ENCODE data around the gene GABBR2. TPM values are rescaled to one million over a fixed set of nuclear protein-coding genes. Genes with fewer than 3 reads are reported as not detected.
A peak's percentile ranks its signal among the peaks of the same experiment; 100 is the strongest.

Gene GABBR2
- total RNA-seq, 1 experiment from 2014 or later = 0.33 TPM

DNA sequence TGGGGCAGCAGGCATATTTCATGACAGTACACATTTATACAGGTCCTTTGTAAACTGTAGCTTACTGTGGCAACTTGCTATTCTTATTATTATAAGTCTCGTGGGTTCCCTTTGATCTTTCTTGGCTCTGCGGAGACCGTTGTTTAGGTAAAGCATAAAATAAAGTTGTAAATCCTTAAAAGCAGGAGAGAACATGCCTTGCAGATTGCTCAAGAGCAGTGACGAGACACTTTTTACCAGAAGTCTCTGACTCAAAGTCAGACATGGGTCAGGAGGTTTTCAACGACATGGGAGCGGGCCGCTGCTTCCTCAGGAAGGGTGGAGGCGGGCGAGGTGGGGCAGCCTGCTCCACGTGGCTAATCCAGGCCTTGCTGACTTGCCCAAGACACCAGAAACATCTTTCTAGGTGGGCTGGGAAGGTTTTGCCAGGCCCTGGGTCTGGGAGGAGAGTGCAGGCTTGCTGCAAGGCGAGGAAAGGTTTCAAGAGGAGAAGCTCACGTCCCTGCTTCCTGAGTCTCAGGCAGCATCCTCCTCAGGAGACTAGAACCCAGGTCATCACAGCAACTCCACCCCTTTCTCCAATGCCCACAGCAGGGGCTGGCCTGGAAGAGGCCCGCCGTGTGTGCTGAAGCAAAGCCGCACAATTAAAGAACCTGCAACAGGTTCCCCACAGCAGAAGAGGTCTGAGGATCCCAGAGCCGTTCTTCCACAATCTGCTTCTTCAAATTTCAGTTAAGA is 459.8 kb downstream of the GABBR2 start:
- DNase-seq = peak; percentile 21
- CTCF ChIA-PET = no interaction called here
- Mint-ChIP-seq H3K27me3 (ENCODE audit: unreplicated experiment) (no peaks in the 10 kb centered on the region), H3K9me3 (ENCODE audit: low read depth, unreplicated experiment) (no peaks in the 10 kb centered on the region), H3K27ac (ENCODE audit: unreplicated experiment) (no peak overlapping the region), H3K36me3 (ENCODE audit: insufficient read depth, unreplicated experiment) (peaks cover 7% of the 10 kb centered on the region), H3K4me1 (ENCODE audit: low read depth, unreplicated experiment) (peaks cover 51% of the 10 kb centered on the region), H3K4me3 (ENCODE audit: low read depth, unreplicated experiment) (no peak overlapping the region)
- no peak for TF ChIP-seq CTCF (IDR thresholded peaks at IDR 0.05; ENCODE audit: unreplicated experiment)
- intact Hi-C loops (cut with micrococcal nuclease; ENCODE audit: unreplicated experiment) = no loop called here
- no TSS peak for BruUV-seq (replicated peaks)

DNA sequence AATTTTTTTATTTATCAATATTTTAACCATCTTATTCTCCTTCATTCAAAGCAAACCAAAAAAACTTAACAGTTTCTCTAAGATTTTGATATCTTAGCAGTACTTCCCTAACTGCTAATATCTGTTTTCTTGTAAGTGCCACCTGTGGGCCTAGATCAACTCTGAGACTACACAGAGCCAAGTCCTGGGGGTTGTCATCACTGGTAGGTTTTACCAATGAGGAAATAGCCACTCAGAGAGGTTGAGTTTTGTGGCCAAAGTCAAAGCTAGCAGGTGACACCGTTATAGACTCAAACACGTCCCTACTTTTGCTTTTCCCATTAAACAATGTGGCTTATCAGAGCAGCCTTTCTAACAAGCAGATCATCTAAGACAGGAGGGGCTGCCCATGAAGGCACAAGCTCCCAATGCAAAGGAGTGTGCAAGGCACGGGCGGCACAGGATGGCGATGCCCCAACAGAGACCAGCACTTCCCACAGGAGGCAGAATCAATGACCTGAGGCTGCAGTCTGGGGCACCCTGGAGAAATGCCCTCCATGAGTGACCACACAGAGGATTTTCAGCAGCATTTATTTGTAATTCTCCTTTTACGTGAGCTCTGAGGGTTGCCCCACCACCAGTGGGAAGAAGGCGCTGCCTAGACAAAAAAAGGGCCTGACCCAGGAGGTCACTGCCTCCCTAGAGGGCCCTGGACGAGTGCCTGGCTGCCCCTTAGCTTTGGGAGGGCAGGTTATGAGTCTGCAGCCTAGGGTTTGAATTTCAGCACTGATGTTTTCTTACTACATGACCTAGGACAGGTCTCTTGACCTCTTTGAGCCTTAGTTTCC is 460.7 kb downstream of the GABBR2 start:
- CTCF ChIA-PET = no interaction called here
- H3K27me3 Mint-ChIP-seq (ENCODE audit: unreplicated experiment) = no peaks in the 10 kb centered on the region
- peaks cover 42% of the 10 kb centered on the region for H3K4me1 Mint-ChIP-seq (ENCODE audit: low read depth, unreplicated experiment)
- no peak overlapping the region for H3K27ac Mint-ChIP-seq (ENCODE audit: unreplicated experiment)
- no peak overlapping the region for H3K4me3 Mint-ChIP-seq (ENCODE audit: low read depth, unreplicated experiment)
- BruUV-seq (replicated peaks) = no TSS peak
- no peak for DNase-seq
- H3K36me3 Mint-ChIP-seq (ENCODE audit: insufficient read depth, unreplicated experiment) = peaks cover 7% of the 10 kb centered on the region
- intact Hi-C loops (cut with micrococcal nuclease; ENCODE audit: unreplicated experiment) = no loop called here
- TF ChIP-seq CTCF (IDR thresholded peaks at IDR 0.05; ENCODE audit: unreplicated experiment) = no peak
- no peaks in the 10 kb centered on the region for H3K9me3 Mint-ChIP-seq (ENCODE audit: low read depth, unreplicated experiment)

DNA sequence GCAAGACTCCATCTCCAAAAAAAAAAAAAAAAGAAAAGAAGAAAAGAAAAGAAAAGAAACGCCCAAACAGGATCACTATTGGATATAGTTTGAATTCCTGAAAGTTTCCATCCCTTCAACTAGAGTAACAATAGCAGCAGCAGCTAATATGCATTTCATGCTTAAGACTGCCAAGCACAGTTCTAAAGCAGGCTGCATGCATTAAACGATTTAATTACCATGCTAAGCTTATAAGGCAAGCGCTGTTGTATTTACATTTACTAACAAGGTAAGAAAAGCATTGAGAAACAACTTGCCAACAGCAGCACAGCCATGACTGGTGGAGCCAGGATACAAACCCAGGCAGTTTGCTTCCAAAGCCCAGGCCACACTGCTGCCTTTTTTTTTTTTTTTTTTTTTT is 466.3 kb downstream of the GABBR2 start:
- Mint-ChIP-seq H3K9me3 (ENCODE audit: low read depth, unreplicated experiment) (no peaks in the 10 kb centered on the region), H3K27ac (ENCODE audit: unreplicated experiment) (no peak overlapping the region), H3K36me3 (ENCODE audit: insufficient read depth, unreplicated experiment) (no peaks in the 10 kb centered on the region), H3K4me3 (ENCODE audit: low read depth, unreplicated experiment) (no peak overlapping the region), H3K4me1 (ENCODE audit: low read depth, unreplicated experiment) (no peaks in the 10 kb centered on the region), H3K27me3 (ENCODE audit: unreplicated experiment) (no peaks in the 10 kb centered on the region)
- no TSS peak for BruUV-seq (replicated peaks)
- DNase-seq = no peak
- CTCF ChIA-PET = interaction anchor here (0.7 kb wide), 1 partner anchor 200 kb away, joined by 6 read pairs; no protein-coding TSS in a partner anchor
- intact Hi-C loops (cut with micrococcal nuclease; ENCODE audit: unreplicated experiment) = no loop called here
- no peak for TF ChIP-seq CTCF (IDR thresholded peaks at IDR 0.05; ENCODE audit: unreplicated experiment)

DNA sequence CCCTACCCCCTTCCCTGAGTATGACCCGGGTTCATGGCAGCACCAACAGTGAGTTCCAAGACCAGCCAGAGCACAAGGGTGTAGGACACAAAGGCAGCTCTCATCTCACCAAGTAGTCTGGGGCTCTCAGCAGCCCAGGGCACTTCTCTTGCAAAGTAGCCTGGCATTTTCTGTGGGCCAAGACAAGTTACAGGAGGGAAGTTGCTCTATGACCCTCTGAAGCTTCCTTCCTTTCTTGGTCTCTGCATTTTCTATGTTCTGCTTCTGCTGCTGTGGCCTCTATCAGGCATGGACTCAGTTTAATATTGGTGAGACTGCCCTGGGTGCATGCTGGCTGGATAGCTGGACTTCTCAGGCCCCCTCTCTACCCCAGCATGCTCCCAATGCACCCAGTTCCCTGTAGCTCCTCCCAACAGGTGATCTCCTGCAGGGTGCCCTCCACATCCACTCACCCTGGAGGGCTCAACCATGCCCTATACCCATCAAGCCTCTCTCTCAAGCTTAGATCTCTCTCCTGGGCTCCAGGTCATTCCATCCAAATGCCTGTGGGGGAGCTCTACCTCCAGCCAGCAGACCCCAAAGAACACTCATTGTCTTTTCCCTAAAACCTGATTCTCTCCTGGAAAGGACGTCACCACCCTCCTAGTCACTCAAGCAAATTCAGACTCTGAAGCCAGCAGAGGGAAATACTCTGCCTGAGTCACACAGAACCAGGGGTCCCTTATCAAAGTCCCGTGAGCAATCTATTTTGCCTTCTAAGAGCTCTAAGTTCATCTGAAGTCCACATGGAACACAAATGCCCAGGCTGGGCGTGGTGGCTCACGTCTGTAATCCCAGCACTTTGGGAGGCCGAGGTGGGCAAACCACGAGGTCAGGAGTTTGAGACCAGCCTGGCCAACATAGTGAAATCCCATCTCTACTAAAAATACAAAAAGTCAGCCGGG is 467.1 kb downstream of the GABBR2 start:
- intact Hi-C loops (cut with micrococcal nuclease; ENCODE audit: unreplicated experiment) = no loop called here
- CTCF ChIA-PET = interaction anchor here (0.7 to 0.9 kb wide), 2 partner anchors 14 to 201 kb away, joined by 3 to 6 read pairs; partner anchors contain the start of gene TBC1D2
- DNase-seq = no peak
- Mint-ChIP-seq H3K9me3 (ENCODE audit: low read depth, unreplicated experiment) (no peaks in the 10 kb centered on the region), H3K4me1 (ENCODE audit: low read depth, unreplicated experiment) (no peaks in the 10 kb centered on the region), H3K36me3 (ENCODE audit: insufficient read depth, unreplicated experiment) (no peaks in the 10 kb centered on the region), H3K27ac (ENCODE audit: unreplicated experiment) (no peak overlapping the region), H3K27me3 (ENCODE audit: unreplicated experiment) (no peaks in the 10 kb centered on the region), H3K4me3 (ENCODE audit: low read depth, unreplicated experiment) (no peak overlapping the region)
- no TSS peak for BruUV-seq (replicated peaks)
- TF ChIP-seq CTCF (IDR thresholded peaks at IDR 0.05; ENCODE audit: unreplicated experiment) = no peak
